GM13977 (cell line): ENCODE results near the gene HCN4.

Source experiments
- DNase-seq: peaks from one replicate; pipeline ENCODE4 v3.0.0; 2012; ENCODE audit warnings: low spot score
- in situ Hi-C: fragments of 300-500 bp; cut with MboI; formaldehyde crosslinking; loops from one replicate; pipeline ENCODE4 v1.12.0; 2022; ENCODE audit warnings: low sequenced_read_pairs, low pct_unique_long_range_greater_than_20kb, mixed read lengths, inconsistent platforms; ENCODE audit not compliant: unreplicated experiment
- TF ChIP-seq, protein P1 (sequence below): IDR thresholded peaks from 2 replicates; pipeline ENCODE4 v1.5.1; 2012; ENCODE audit warnings: mild to moderate bottlenecking, control low read depth; ENCODE audit not compliant: insufficient read depth; ENCODE audit errors: extremely low read depth, missing control alignments

Gene HCN4

DNA sequence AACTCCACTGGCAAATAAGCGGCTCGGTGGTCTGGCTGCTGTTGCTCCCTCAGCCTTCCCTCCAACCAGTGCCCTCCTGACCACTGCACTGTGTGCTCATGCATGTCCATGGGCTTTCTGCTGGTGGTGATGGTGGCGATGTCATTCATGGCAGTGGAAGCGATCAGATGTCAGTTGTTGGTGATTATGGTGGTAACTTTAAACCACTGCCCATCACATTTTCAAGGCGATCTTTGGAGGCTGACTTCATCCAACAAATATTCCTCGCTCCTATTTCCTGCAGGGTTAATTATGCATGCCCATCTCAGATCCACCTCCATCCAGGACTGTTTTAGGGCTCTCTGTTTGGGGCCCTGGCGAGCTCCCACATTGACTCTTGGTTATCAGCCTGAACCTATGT is 13.4 kb upstream of the HCN4 start:
- DNase-seq, result no peak
- in situ Hi-C loops, result no loop called here

DNA sequence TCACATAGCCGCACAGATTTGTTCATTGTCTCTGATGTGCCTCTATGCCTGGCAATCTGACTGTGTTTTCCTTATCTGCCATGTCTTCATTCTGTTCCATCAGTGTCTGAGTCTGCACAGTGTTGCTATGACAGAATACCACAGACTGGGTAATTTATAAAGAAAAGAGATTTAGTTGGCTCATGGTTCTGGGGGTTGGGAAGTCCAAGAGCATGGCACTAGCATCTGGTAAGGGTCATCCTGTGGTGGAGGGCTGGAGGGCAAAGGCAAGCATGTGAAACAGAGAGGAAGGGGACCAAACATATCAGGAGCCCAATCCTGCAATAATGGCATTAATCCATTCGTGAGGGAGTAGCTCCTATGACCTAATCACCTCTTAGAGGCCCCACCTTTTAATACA is 11.9 kb upstream of the HCN4 start:
- no peak for DNase-seq
- in situ Hi-C loops, result no loop called here
- TF ChIP-seq, protein P1, sequence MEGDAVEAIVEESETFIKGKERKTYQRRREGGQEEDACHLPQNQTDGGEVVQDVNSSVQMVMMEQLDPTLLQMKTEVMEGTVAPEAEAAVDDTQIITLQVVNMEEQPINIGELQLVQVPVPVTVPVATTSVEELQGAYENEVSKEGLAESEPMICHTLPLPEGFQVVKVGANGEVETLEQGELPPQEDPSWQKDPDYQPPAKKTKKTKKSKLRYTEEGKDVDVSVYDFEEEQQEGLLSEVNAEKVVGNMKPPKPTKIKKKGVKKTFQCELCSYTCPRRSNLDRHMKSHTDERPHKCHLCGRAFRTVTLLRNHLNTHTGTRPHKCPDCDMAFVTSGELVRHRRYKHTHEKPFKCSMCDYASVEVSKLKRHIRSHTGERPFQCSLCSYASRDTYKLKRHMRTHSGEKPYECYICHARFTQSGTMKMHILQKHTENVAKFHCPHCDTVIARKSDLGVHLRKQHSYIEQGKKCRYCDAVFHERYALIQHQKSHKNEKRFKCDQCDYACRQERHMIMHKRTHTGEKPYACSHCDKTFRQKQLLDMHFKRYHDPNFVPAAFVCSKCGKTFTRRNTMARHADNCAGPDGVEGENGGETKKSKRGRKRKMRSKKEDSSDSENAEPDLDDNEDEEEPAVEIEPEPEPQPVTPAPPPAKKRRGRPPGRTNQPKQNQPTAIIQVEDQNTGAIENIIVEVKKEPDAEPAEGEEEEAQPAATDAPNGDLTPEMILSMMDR, result no peak

More for the DNA sequence above, 13.4 kb upstream of the HCN4 start:
- TF ChIP-seq, protein P1, result no peak

DNA sequence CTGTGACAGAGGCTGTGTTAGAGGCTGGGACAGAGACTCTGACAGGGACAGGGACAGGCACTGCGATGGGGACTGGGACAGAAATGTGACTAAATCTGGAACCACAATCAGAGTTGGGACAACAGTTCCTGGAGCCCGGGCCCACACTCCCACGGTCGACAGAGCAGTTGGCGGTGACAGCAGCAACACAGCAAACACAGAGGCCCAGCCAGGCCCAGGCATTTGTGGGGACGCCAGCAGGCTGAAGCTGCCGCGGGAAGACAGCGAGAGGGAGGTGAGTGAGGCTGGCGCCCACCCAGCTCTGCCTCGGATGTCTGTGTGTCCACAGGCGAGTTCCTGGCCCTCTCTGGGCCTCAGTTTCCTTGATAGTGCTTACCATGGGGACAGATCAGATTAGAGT is 9.3 kb upstream of the HCN4 start:
- DNase-seq, result no peak
- in situ Hi-C loops, result no loop called here
- TF ChIP-seq, protein P1, result no peak

DNA sequence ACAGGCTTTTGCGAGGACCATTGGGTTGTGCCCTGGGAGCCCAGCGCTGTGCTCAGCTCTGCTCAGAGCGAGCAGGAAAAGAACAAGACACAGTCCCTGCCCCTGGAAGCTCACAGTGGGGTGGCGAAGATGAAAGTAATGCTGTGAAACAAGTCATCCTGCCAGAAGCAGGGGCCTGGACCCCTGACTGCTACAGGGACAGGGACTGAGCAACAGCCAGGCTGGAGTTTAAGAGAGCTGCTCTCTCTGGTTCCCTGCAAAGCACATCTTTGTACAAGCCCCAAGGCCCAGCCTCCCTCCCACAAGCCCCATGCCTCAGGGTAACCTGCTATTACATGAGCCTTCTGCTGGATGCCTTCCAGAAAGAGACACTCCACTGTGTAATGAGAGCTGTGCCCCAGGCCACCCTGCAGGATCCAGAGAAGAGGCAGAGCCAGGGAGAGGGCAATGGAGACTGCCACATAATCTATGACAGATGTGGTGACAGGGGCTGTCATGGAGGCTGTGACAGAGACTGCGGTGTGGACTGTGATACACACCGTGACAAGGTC is 7.1 kb upstream of the HCN4 start:
- no peak for DNase-seq
- TF ChIP-seq, protein P1, result no peak
- in situ Hi-C loops, result no loop called here

DNA sequence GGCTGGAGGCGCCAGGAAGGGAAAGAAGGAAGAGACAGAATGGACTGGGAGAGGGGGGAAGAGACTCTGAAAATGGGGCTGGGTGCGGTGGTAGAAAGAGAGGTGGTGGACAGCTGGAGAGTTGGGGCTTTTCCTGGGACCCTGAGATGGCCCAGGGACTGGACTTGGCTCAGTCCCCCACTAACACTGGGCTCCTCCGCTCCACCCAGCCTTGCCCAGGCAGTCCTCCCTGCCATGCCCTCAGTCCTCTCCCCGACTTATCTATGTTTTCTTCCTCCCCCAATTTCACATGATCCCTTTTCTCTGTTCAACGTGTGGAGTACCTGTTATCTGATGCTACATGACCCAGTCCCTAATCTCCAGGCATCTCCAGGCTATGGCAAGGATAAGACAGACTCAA is 6.3 kb upstream of the HCN4 start:
- TF ChIP-seq, protein P1, result no peak
- no peak for DNase-seq
- in situ Hi-C loops, result no loop called here

DNA sequence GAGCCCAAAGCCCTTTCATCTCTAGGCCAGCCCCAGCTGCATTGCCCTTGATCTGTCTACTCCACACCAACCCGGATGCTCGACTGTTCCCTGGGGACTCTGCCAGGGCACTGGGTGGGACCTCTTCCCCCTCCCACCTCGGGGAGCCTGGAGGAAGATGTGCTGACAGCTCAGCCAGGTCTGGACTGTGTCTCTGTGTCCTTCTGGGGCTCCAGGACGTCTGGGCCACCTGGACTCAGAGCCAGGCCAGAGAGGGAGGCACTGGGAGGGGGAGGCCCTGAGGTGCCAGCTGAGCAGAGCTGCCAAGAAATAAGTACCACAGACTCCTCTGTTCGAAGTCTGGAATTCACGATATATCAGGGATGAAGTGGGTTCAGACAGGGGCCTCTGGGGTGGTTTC is 5.8 kb upstream of the HCN4 start:
- TF ChIP-seq, protein P1, result no peak
- in situ Hi-C loops, result no loop called here
- DNase-seq, result no peak

DNA sequence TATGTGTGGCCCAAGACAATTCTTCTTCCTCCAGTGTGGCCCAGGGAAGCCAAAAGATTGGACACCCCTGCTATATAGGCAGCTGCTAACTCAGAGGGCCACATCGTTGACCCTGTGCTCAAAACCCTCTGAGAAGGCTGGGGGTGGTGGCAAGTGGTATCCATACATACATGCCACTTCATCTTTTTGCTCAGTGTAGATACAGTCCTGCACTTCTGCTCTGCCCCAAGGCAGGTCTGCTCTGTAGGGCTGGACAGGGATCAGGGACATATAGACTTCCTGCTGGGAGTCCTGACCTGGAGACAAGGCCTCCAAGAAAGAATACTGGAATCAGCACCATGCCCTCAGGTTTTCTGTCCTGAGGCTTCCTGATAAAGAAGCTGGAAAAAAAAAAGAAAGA is 4.5 kb upstream of the HCN4 start:
- in situ Hi-C loops, result no loop called here

More for the DNA sequence above, 4.5 kb upstream of the HCN4 start:
- TF ChIP-seq, protein P1, result no peak
- no peak for DNase-seq
